ENCODE results near the gene RNF220. TPM values are rescaled to one million over a fixed set of nuclear protein-coding genes. Genes with fewer than 3 reads are reported as not detected.

RNF220 gene
- polyA plus RNA-seq, 1 donor: 83.4 TPM

DNA sequence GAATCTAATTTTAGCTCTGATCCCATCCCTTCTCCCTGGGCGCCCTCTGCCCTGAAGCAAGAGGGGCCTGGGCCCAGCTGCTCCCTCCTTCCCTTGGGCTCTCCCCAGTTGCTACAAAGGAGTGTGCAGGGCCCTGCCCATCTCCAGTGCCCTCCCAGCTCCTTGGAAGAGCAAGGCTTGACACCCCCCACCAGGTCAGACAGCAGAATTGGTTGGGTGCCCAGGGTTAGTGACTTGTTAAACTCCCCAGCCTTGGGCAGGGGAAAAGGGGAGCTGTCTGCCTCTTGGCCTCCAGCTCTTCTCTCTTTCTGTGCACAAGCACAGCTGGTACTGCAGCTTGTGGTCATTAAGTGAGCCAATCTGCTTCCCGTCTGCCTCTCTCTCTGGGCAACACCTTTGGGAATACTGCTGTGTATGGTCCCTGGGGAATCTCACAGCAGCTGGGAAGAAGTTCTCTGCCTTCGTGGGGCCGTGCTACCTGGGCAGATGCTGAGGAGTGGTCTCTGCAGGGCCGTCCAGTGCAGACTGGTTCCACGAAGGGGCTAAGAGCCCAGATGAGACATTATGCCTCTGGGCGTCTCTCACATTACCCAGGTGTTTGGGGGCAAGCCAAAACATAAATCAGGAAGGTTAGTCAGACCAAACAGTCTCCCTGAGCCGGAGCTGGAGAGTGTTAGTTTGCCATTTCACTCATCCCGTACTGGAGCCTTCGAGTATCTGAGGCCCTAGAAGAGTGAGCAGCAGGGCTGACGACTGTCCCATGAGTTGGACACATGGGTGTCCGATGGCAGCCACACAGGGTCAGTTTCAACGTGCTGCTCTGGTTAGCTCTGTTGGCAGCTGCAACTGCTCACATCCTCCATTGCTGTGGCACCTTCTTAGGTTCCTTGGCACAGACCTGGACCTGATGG lies 231.9 kb downstream of the RNF220 start:
- Histone ChIP-seq H3K27me3 (ENCODE audit: control insufficient read depth, insufficient read depth, low read length) (no peaks in the 10 kb centered on the region), H3K27ac (ENCODE audit: low read length) (no peak overlapping the region), H3K9me3 (ENCODE audit: control insufficient read depth, low read depth, low read length) (no peaks in the 10 kb centered on the region), H3K36me3 (ENCODE audit: control insufficient read depth, insufficient read depth, low read length) (peaks cover 86% of the 10 kb centered on the region), H3K4me3 (ENCODE audit: low read length) (no peak overlapping the region), H3K4me1 (ENCODE audit: control insufficient read depth, insufficient read depth, low read length) (peaks cover 20% of the 10 kb centered on the region)
- WGBS (ENCODE audit: insufficient coverage, low lambda C conversion rate): no CpG with 5 or more reads among the region's 13 CpGs
- DNase-seq: no peak

- DNase-seq: no peak
These were observed 232.8 kb downstream of the RNF220 start for GRCh38 chr1:44637702-44638411.

GRCh38 chr1:44640200-44640853 lies 235.3 kb downstream of the RNF220 start:
- Histone ChIP-seq H3K4me3 (ENCODE audit: low read length) (no peak overlapping the region), H3K27ac (ENCODE audit: low read length) (no peak overlapping the region), H3K36me3 (ENCODE audit: control insufficient read depth, insufficient read depth, low read length) (peaks cover 98% of the 10 kb centered on the region), H3K4me1 (ENCODE audit: control insufficient read depth, insufficient read depth, low read length) (no peaks in the 10 kb centered on the region), H3K9me3 (ENCODE audit: control insufficient read depth, low read depth, low read length) (no peaks in the 10 kb centered on the region), H3K27me3 (ENCODE audit: control insufficient read depth, insufficient read depth, low read length) (no peaks in the 10 kb centered on the region)
- DNase-seq: no peak
- WGBS (ENCODE audit: insufficient coverage, low lambda C conversion rate): 100% methylated on average over 5 of the region's 24 CpGs

More at GRCh38 chr1:44637702-44638411, 232.8 kb downstream of the RNF220 start:
- Histone ChIP-seq H3K36me3 (ENCODE audit: control insufficient read depth, insufficient read depth, low read length) (peaks cover 95% of the 10 kb centered on the region), H3K27ac (ENCODE audit: low read length) (no peak overlapping the region), H3K4me1 (ENCODE audit: control insufficient read depth, insufficient read depth, low read length) (peaks cover 15% of the 10 kb centered on the region), H3K4me3 (ENCODE audit: low read length) (no peak overlapping the region), H3K27me3 (ENCODE audit: control insufficient read depth, insufficient read depth, low read length) (no peaks in the 10 kb centered on the region), H3K9me3 (ENCODE audit: control insufficient read depth, low read depth, low read length) (no peaks in the 10 kb centered on the region)
- 52% methylated on average over 2 of the region's 27 CpGs for WGBS (ENCODE audit: insufficient coverage, low lambda C conversion rate)

DNA sequence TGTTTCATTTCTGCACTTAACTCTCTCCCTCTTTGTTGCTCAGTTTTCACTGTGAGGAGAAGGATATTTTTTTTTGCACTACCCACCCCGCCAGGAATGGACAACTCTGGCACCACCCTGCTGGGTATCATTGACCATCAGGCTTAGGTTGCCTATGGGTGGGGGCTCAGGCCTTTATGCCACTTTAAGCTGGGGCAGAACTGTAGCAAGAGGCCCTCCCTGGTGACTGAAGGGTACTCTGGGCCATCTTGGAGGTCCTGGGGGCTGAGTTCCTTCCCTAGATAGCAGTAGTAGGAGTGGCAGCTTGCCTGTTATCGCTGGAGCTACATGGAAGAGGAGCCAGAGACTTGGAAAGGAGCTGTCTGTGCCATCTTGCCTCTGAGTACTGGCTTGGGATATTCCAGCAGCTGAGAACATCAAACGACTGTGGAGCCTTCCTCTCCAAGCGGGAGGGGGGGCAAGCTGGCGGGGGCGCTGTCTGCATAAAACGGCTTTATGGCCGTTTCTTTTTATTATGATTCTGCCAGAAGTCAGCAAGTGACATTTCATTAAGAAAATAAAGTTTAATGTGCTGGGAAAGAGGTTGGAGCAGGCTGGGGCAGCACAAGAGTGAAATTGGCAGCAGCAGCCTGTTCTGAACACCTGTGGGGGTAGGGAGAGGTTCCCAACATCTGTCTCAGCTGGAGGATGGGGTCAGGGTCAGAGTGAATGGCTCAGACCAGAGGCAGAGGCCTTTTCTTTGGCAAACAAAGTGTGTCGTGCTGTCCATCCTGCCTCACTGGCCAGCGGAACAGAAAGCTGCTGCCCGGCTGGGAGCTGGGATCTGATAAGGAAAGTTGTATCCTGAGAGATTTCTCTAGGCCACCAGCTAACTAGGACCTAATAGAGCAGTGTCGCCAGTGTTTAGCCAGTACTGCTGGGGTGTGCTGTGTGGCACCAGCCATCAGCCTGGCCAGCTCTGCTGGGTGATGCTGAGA lies 236.4 kb downstream of the RNF220 start:
- H3K9me3 ChIP-seq (ENCODE audit: control insufficient read depth, low read depth, low read length): no peaks in the 10 kb centered on the region
- no peaks in the 10 kb centered on the region for H3K27me3 ChIP-seq (ENCODE audit: control insufficient read depth, insufficient read depth, low read length)
- WGBS (ENCODE audit: insufficient coverage, low lambda C conversion rate): no CpG with 5 or more reads among the region's 12 CpGs
- H3K4me1 ChIP-seq (ENCODE audit: control insufficient read depth, insufficient read depth, low read length): no peaks in the 10 kb centered on the region
- no peak for DNase-seq
- H3K27ac ChIP-seq (ENCODE audit: low read length): no peak overlapping the region
- H3K36me3 ChIP-seq (ENCODE audit: control insufficient read depth, insufficient read depth, low read length): peaks cover 98% of the 10 kb centered on the region
- H3K4me3 ChIP-seq (ENCODE audit: low read length): no peak overlapping the region

DNA sequence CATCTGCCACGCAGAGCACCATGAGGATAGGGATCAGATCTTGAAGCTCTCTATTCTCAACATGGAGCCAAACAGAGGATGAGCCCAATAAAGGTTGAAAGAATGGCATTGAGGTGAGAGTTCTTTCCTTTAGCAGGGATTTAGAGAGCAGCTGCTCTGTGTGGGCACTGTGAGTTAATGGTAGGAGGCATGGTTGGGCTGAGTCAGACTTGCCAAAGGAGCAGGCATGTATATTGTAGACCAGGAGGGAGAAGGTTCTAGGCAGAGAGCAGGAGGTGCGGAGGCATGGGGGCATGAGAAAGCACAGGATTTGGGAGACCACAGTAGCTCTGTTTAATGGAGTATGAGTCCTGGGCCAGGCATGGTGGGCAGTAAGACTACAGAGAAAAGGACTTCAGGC lies 237.2 kb downstream of the RNF220 start:
- Histone ChIP-seq H3K27me3 (ENCODE audit: control insufficient read depth, insufficient read depth, low read length) (no peaks in the 10 kb centered on the region), H3K9me3 (ENCODE audit: control insufficient read depth, low read depth, low read length) (no peaks in the 10 kb centered on the region), H3K36me3 (ENCODE audit: control insufficient read depth, insufficient read depth, low read length) (peaks cover 96% of the 10 kb centered on the region), H3K4me1 (ENCODE audit: control insufficient read depth, insufficient read depth, low read length) (peaks cover 8% of the 10 kb centered on the region), H3K27ac (ENCODE audit: low read length) (no peak overlapping the region), H3K4me3 (ENCODE audit: low read length) (no peak overlapping the region)
- WGBS (ENCODE audit: insufficient coverage, low lambda C conversion rate): no CpG with 5 or more reads among the region's 2 CpGs
- DNase-seq: no peak

DNA sequence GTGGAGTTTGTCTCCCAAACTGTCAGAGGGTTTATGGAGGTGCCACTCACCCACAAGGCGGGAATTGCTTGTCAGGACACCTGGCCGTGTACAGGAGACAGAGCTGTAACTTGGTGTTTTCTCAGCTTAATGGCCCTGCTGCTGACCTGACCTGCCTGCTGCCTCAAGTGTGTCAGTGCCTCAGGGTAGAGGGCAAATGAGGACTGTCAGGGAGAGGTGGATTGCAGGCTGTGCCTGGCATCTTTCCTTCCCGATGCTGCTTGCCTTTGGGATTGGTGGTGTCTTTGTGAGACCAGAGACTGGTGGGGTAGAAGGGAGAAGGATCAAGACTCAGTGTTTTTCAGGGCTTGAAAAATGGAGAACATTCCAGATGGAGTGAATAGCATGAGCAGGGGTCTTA lies 237.9 kb downstream of the RNF220 start:
- H3K36me3 ChIP-seq (ENCODE audit: control insufficient read depth, insufficient read depth, low read length): peaks cover 96% of the 10 kb centered on the region
- no peaks in the 10 kb centered on the region for H3K9me3 ChIP-seq (ENCODE audit: control insufficient read depth, low read depth, low read length)
- peaks cover 15% of the 10 kb centered on the region for H3K4me1 ChIP-seq (ENCODE audit: control insufficient read depth, insufficient read depth, low read length)
- no peak overlapping the region for H3K4me3 ChIP-seq (ENCODE audit: low read length)
- H3K27ac ChIP-seq (ENCODE audit: low read length): no peak overlapping the region
- H3K27me3 ChIP-seq (ENCODE audit: control insufficient read depth, insufficient read depth, low read length): no peaks in the 10 kb centered on the region
- DNase-seq: no peak
- no CpG with 5 or more reads among the region's 3 CpGs for WGBS (ENCODE audit: insufficient coverage, low lambda C conversion rate)

- Histone ChIP-seq H3K4me1 (ENCODE audit: control insufficient read depth, insufficient read depth, low read length) (peaks cover 24% of the 10 kb centered on the region), H3K9me3 (ENCODE audit: control insufficient read depth, low read depth, low read length) (no peaks in the 10 kb centered on the region), H3K27me3 (ENCODE audit: control insufficient read depth, insufficient read depth, low read length) (no peaks in the 10 kb centered on the region), H3K4me3 (ENCODE audit: low read length) (no peak overlapping the region), H3K27ac (ENCODE audit: low read length) (no peak overlapping the region), H3K36me3 (ENCODE audit: control insufficient read depth, insufficient read depth, low read length) (peaks cover 94% of the 10 kb centered on the region)
- no CpG with 5 or more reads among the region's 9 CpGs for WGBS (ENCODE audit: insufficient coverage, low lambda C conversion rate)
- DNase-seq: no peak
These were observed 238.8 kb downstream of the RNF220 start for GRCh38 chr1:44643721-44644334.

- Histone ChIP-seq H3K4me1 (ENCODE audit: control insufficient read depth, insufficient read depth, low read length) (peaks cover 34% of the 10 kb centered on the region), H3K9me3 (ENCODE audit: control insufficient read depth, low read depth, low read length) (no peaks in the 10 kb centered on the region), H3K27me3 (ENCODE audit: control insufficient read depth, insufficient read depth, low read length) (no peaks in the 10 kb centered on the region), H3K4me3 (ENCODE audit: low read length) (no peak overlapping the region), H3K36me3 (ENCODE audit: control insufficient read depth, insufficient read depth, low read length) (peaks cover 95% of the 10 kb centered on the region), H3K27ac (ENCODE audit: low read length) (no peak overlapping the region)
- DNase-seq: no peak
- no CpG with 5 or more reads among the region's 7 CpGs for WGBS (ENCODE audit: insufficient coverage, low lambda C conversion rate)
These were observed 239.8 kb downstream of the RNF220 start for GRCh38 chr1:44644806-44645205.

GRCh38 chr1:44645476-44646244 lies 240.6 kb downstream of the RNF220 start:
- Histone ChIP-seq H3K4me3 (ENCODE audit: low read length) (no peak overlapping the region), H3K4me1 (ENCODE audit: control insufficient read depth, insufficient read depth, low read length) (peaks cover 41% of the 10 kb centered on the region), H3K27me3 (ENCODE audit: control insufficient read depth, insufficient read depth, low read length) (no peaks in the 10 kb centered on the region), H3K36me3 (ENCODE audit: control insufficient read depth, insufficient read depth, low read length) (peaks cover 94% of the 10 kb centered on the region), H3K27ac (ENCODE audit: low read length) (peak overlapping the region; percentile 25), H3K9me3 (ENCODE audit: control insufficient read depth, low read depth, low read length) (no peaks in the 10 kb centered on the region)
- WGBS (ENCODE audit: insufficient coverage, low lambda C conversion rate): no CpG with 5 or more reads among the region's 18 CpGs
- no peak for DNase-seq

Measured in large intestine (tissue), 3 donors.